GM10266 (cell line): Measurements from ENCODE around the gene SRGAP1.

ENCODE experiments used
- DNase-seq: peaks from one replicate; pipeline ENCODE4 v3.0.0; 2012; ENCODE audit errors: extremely low spot score
- TF ChIP-seq, protein P1 (sequence below): IDR thresholded peaks from 2 replicates; pipeline ENCODE4 v1.5.1; 2012; ENCODE audit warnings: mild to moderate bottlenecking, low read depth; ENCODE audit not compliant: control insufficient read depth, insufficient read depth; ENCODE audit errors: missing control alignments

The SRGAP1 gene

DNA sequence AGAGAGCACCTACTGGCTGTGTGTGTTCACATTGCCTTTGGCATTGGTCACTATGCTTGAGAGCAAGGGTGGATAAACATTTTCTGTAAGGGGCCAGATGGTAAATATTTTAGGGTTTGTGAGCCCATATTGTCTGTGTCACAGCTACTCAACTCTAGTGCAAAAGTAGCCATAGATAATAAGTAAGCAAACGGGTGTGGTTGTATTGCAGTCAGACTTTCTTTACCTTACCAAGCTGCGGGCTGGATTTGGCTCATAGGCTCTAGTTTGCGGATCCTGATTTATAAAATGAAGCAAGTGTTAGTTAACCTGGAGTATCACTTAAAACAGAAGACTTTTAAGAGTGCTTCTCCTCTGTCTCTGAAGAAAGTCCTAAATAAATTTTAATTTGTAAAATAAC, 208.6 kb downstream of the SRGAP1 start:
- TF ChIP-seq, protein P1, sequence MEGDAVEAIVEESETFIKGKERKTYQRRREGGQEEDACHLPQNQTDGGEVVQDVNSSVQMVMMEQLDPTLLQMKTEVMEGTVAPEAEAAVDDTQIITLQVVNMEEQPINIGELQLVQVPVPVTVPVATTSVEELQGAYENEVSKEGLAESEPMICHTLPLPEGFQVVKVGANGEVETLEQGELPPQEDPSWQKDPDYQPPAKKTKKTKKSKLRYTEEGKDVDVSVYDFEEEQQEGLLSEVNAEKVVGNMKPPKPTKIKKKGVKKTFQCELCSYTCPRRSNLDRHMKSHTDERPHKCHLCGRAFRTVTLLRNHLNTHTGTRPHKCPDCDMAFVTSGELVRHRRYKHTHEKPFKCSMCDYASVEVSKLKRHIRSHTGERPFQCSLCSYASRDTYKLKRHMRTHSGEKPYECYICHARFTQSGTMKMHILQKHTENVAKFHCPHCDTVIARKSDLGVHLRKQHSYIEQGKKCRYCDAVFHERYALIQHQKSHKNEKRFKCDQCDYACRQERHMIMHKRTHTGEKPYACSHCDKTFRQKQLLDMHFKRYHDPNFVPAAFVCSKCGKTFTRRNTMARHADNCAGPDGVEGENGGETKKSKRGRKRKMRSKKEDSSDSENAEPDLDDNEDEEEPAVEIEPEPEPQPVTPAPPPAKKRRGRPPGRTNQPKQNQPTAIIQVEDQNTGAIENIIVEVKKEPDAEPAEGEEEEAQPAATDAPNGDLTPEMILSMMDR = no peak
- no peak for DNase-seq

DNA sequence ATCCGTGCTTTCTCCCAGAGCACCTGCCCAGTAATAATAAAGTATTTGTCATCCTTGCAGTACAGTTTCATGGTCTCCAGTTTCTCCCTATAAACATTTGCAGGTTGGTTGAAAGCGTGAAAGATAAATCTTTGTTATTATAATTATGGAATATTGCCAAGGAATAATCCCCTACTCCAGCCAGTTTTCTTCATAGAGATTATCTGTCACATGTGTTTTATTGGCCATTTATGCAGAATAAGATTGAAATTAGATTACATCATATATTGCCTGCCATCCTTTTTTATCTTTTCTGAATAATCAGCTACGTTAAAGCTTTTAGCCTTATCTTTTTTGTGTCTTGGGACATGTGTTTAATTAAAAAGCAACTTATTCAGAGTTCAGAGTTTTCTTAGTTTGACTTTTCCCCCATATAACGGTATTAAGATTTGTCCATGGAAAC, 209.6 kb downstream of the SRGAP1 start:
- TF ChIP-seq, protein P1 = no peak
- no peak for DNase-seq

DNA sequence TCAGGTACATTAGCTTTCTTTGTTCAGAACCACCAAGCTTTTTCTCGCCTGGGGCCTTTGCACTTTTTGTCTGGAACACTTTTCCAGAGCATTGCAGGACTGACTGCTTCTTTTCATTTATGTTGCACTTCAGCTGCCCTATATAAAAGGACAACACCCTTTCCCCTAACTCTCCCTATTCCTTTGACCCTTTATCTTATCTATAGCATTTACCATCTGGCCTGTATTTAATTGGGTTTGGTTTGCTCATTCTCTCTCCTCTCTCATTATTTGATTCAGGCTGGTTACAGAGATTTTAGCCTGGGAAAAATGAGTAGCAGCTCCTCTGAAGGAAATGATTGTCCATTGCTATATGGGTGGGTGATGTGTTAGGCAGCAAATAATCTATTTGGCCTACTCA, 212.2 kb downstream of the SRGAP1 start:
- DNase-seq = no peak
- TF ChIP-seq, protein P1 = no peak

DNA sequence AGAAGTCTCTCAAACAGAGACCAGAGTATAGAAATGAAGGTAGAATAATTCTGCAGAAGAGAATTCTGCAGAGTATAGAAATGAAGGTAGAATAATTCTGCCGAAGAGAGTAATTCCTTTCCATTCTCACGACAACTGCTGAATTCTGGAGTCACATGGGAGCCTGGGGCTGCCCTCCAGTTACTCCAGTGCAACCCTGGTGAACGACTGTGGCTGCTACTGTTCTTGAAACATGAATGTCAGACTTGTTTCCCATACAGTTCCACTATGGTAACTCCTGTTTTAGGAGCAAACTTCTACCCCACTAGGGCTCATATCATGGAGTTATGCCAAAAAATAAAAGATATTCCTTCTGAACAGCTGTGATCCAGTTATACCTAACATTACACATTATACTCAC, 213.2 kb downstream of the SRGAP1 start:
- TF ChIP-seq, protein P1 = no peak
- no peak for DNase-seq

DNA sequence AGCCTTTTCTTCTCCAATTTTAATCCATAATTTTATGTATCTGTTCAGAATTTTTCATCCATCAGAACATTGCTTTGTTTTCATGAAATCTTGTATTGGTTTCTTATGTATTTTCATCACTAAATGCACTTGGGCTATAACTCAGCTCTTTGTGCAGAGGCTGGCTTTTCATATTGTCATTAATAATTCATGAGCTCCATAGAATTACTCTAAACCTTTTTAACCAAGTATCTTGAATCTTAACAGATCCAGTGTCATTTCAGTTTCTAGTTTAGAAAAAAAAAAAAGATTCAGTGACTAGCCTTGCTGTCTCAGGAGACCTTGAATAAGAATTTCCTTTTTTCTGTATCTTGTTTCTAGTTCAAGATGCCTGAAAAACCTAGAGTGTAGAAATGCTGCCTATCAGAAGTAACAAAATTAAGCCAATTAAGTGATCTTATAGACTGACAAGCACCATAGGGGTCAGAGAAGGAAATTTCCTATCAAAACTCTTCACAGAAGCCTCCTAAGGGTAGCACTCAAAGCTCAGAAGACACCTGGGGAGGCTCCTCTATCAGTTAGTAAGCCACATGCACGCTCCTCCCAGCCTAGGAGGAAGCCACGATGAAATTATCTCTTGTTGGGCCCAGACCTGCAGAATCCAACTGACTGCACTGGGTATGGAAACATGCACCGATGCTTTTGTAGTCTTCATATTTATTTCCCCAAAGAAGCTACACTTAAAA, 214.2 kb downstream of the SRGAP1 start:
- TF ChIP-seq, protein P1 = no peak
- DNase-seq = no peak

DNA sequence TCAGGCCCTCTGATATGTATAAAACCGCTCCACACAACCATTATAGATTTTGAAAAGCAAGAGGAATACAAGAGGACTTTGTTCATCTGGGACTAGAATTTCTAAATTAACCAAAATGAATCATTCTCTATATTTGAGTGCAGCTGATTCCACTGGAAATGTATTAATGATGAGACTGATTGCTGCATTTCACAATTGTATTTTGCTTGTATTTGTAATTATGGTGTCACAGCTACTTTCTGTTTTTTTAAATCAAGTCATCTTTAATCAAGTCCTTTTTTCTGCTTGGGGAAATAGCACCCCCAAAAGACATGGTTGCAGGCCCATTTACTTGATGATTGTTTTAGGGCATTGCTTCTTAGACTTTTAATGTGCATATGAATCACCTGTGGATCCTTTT, 215.2 kb downstream of the SRGAP1 start:
- TF ChIP-seq, protein P1 = no peak
- no peak for DNase-seq

DNA sequence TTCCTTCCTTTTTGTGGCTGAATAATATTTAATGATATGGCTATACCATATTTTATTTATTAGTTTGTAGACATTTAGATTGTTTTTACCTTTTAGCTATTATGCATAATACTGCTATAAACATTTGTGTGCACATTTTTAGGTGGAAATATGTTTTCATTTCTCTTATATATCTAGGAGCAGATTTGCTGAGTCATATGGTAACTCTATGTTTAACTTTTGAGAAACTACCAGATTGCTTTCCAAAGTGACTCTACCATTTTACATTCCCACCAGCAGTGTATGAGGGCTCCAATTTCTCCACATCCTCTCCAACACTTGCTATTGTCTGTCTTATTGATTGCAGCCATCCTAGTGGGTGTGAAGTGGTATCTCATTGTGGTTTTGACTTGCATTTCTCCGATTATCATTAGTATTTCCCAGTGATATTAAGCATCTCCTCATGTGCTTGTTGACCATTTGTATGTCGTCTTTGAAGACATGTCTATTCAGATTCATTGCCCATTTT, 217.4 kb downstream of the SRGAP1 start:
- DNase-seq = no peak
- TF ChIP-seq, protein P1 = no peak
